ENCODE data around the gene CBX1. TPM values are rescaled to one million over a fixed set of nuclear protein-coding genes. Genes with fewer than 3 reads are reported as not detected.
"Not testable (repeated sequence)": the region's sequence is repeated elsewhere in the genome, so short reads cannot be mapped to it uniquely, and the experiment has no call there.

CBX1 gene
- polyA plus RNA-seq, 2 of the 4 experiments (the other 2 are of a cell fraction) = 84.4 to 173 TPM

- ATAC-seq = peak; percentile 91 to 92
- Histone ChIP-seq H3K4me3 (no peak overlapping the region), H3K27ac (no peak overlapping the region), H3K4me1 (no peaks in the 10 kb centered on the region), H3K4me2 (no peak overlapping the region), H3K9me3 (no peaks in the 10 kb centered on the region)
- no peak for FAIRE-seq
- ChIA-PET POLR2A (interaction anchor here (1.0 to 1.7 kb wide), 2 partner anchors 26 to 48 kb away, joined by 3 to 7 read pairs; partner anchors contain the start of gene NFE2L1), CTCF (interaction anchor here (0.6 to 36.2 kb wide), 30 partner anchors 9 to 804 kb away, joined by 3 to 1398 read pairs (median 4); partner anchors contain the start of genes COPZ2 and NFE2L1)
- peak; percentile 72 to 80 for DNase-seq (ENCODE audit: low read depth in 1 of 2, low spot score in 1 of 2)
- WGBS (ENCODE audit: missing lambda C conversion rate) = 65% methylated on average over 7 of the region's 7 CpGs
- no peak for TF ChIP-seq PBX3 (IDR thresholded peaks at IDR 0.05)
- TF ChIP-seq BHLHE40 (IDR thresholded peaks at IDR 0.05; ENCODE audit: low read depth, low read length) = no peak
- TF ChIP-seq MAFK (IDR thresholded peaks at IDR 0.05; ENCODE audit: partially characterized antibody) = no peak
- TF ChIP-seq EP300 (IDR thresholded peaks at IDR 0.05) = no peak
- no peak for TF ChIP-seq ZC3H11A (IDR thresholded peaks at IDR 0.05)
- TF ChIP-seq MAX (IDR thresholded peaks at IDR 0.05) = no peak
- no peak for TF ChIP-seq RCOR1 (IDR thresholded peaks at IDR 0.05; ENCODE audit: low read depth, low read length)
- no peak for TF ChIP-seq CHD4 (IDR thresholded peaks at IDR 0.05; ENCODE audit: borderline replicate concordance)
- no peak for TF ChIP-seq TP53 (CRISPR knock-in tag; IDR thresholded peaks at IDR 0.05)
- TF ChIP-seq NR3C1 (IDR thresholded peaks at IDR 0.05) = no peak
- TF ChIP-seq ZNF302 (CRISPR knock-in tag; IDR thresholded peaks at IDR 0.05) = no peak
- peak; percentile 96 for TF ChIP-seq CTCF (IDR thresholded peaks at IDR 0.05)
- TF ChIP-seq HDAC2 (IDR thresholded peaks at IDR 0.05) = no peak
- no peak for TF ChIP-seq PHF8 (IDR thresholded peaks at IDR 0.05; ENCODE audit: borderline replicate concordance, low read depth)
- TF ChIP-seq CEBPB (IDR thresholded peaks at IDR 0.05) = no peak
- TF ChIP-seq HMGXB4 (CRISPR knock-in tag; IDR thresholded peaks at IDR 0.05; ENCODE audit: borderline replicate concordance) = no peak
- no peak for TF ChIP-seq CBX8 (IDR thresholded peaks at IDR 0.05)
- TF ChIP-seq SMC3 (IDR thresholded peaks at IDR 0.05) = peak; percentile 91
- TF ChIP-seq POLR2AphosphoS2 (conservative IDR thresholded peaks at IDR 0.05; ENCODE audit: low read length) = no peak
- no peak for TF ChIP-seq HEYL (CRISPR knock-in tag; IDR thresholded peaks at IDR 0.05)
- peak; percentile 83 to 88 for TF ChIP-seq RAD21 (conservative IDR thresholded peaks at IDR 0.05 in 1 of 2, IDR thresholded peaks at IDR 0.05 in 1 of 2)
Observed at GRCh38 chr17:48074322-48075081, 26.8 kb downstream of the CBX1 start.

GRCh38 chr17:48073566-48074094 is 27.6 kb downstream of the CBX1 start:
- not testable (repeated sequence) for H3K4me3 ChIP-seq; DNase-seq (ENCODE audit: low read depth in 1 of 2, low spot score in 1 of 2); H3K9me3 ChIP-seq; H3K4me2 ChIP-seq; H3K4me1 ChIP-seq; H3K27ac ChIP-seq; ATAC-seq; FAIRE-seq
- ChIA-PET POLR2A (interaction anchor here (0.8 to 1.7 kb wide), 2 partner anchors 26 to 47 kb away, joined by 6 to 7 read pairs; partner anchors contain the start of gene NFE2L1), CTCF (interaction anchor here (0.5 to 36.2 kb wide), 14 partner anchors 10 to 805 kb away, joined by 3 to 1398 read pairs (median 6); partner anchors contain the start of genes COPZ2 and NFE2L1)
- 94% methylated on average over 5 of the region's 5 CpGs for WGBS (ENCODE audit: missing lambda C conversion rate)

- CTCF ChIA-PET = interaction anchor here (0.7 to 36.2 kb wide), 9 partner anchors 8 to 520 kb away, joined by 3 to 1398 read pairs (median 7); partner anchors contain the start of genes COPZ2 and NFE2L1
- POLR2A ChIA-PET = interaction anchor here (1.2 kb wide), 1 partner anchor 25 kb away, joined by 3 read pairs; the partner anchor contains the start of gene NFE2L1
- DNase-seq (ENCODE audit: low read depth in 1 of 2, low spot score in 1 of 2); H3K4me2 ChIP-seq; H3K9me3 ChIP-seq; H3K4me1 ChIP-seq; H3K4me3 ChIP-seq; FAIRE-seq; ATAC-seq; H3K27ac ChIP-seq: not testable (repeated sequence)
- WGBS (ENCODE audit: missing lambda C conversion rate) = 90% methylated on average over 9 of the region's 9 CpGs
Observed at GRCh38 chr17:48072811-48073210, 28.5 kb downstream of the CBX1 start.

Measured in A549 (cell line).